Naive thymus-derived CD4-positive, alpha-beta T cell (primary cell): ENCODE measurements around the gene HOXD4. TPM values are rescaled to one million over a fixed set of nuclear protein-coding genes. Genes with fewer than 3 reads are reported as not detected.

Experiments
- ATAC-seq: fragments of 150-1000 bp; cut with Tn5 transposase; 2 replicates; pipeline ENCODE4 v1.10.0; 2021; ENCODE audit warnings: mild to moderate bottlenecking, moderate library complexity
- CTCF ChIA-PET: fragments of 350-600 bp; sonication (Branson Sonifier 250); formaldehyde crosslinking; loops from one replicate; lab custom pipeline; 2021; ENCODE audit warnings: antibody characterized with exemption; lab: Charles Lee
- POLR2A ChIA-PET: fragments of 350-600 bp; sonication (Branson Sonifier 250); formaldehyde crosslinking; loops from one replicate; lab custom pipeline; 2021; ENCODE audit warnings: antibody characterized with exemption, inconsistent platforms; lab: Charles Lee
- DNase-seq, 9 donors: peaks; one replicate each; pipeline versions ENCODE4 v3.0.0 to v3.0.0-alpha.2; 2020 to 2022; ENCODE audit warnings: mixed read lengths in 1 of 9
- H3K27ac ChIP-seq: one replicate; pipeline ENCODE4 v1.7.0; 2013; ENCODE audit warnings: mild to moderate bottlenecking, low read depth, low read length, moderate library complexity
- H3K27me3 ChIP-seq, 2 donors: one replicate each; pipeline ENCODE4 v1.7.0; 2013; ENCODE audit warnings: low read length in 2 of 2, mild to moderate bottlenecking in 2 of 2, moderate library complexity in 2 of 2; ENCODE audit not compliant: control insufficient read depth in 2 of 2, insufficient read depth in 2 of 2
- H3K36me3 ChIP-seq, 3 experiments: 1 replicate in 2 of 3; 2 replicates in 1 of 3; pipeline ENCODE4 v1.7.0; 2013; ENCODE audit warnings: low read length in 3 of 3, mild to moderate bottlenecking in 3 of 3, moderate library complexity in 1 of 3; ENCODE audit not compliant: insufficient read depth in 3 of 3, control insufficient read depth in 2 of 3
- H3K4me1 ChIP-seq, 2 donors: one replicate each; pipeline ENCODE4 v1.7.0; 2013; ENCODE audit warnings: low read length in 2 of 2, mild to moderate bottlenecking in 2 of 2, moderate library complexity in 1 of 2; ENCODE audit not compliant: control insufficient read depth in 2 of 2, insufficient read depth in 2 of 2
- H3K4me3 ChIP-seq: 2 replicates; pipeline ENCODE4 v1.7.0; 2013; ENCODE audit warnings: mild to moderate bottlenecking, low read length
- H3K9me3 ChIP-seq, 3 experiments: 1 replicate in 2 of 3; 2 replicates in 1 of 3; pipeline ENCODE4 v1.7.0; 2013; ENCODE audit warnings: low read length in 3 of 3; ENCODE audit not compliant: control insufficient read depth in 2 of 3
- H3K27ac Mint-ChIP-seq, 9 donors: one replicate each; pipeline ENCODE4 v1.8.0; 2020 to 2022; ENCODE audit warnings: mixed read lengths in 9 of 9, mild to moderate bottlenecking in 8 of 9, moderate library complexity in 5 of 9, inconsistent platforms in 2 of 9
- H3K27me3 Mint-ChIP-seq, 5 donors: one replicate each; pipeline ENCODE4 v1.8.0; 2021 to 2022; ENCODE audit warnings: mixed read lengths in 5 of 5, mild to moderate bottlenecking in 1 of 5
- H3K36me3 Mint-ChIP-seq, 5 donors: one replicate each; pipeline ENCODE4 v1.8.0; 2020 to 2022; ENCODE audit warnings: mixed read lengths in 5 of 5, mild to moderate bottlenecking in 3 of 5, inconsistent platforms in 1 of 5
- H3K4me1 Mint-ChIP-seq, 7 donors: one replicate each; pipeline ENCODE4 v1.8.0; 2020 to 2022; ENCODE audit warnings: mixed read lengths in 7 of 7, mild to moderate bottlenecking in 3 of 7, inconsistent platforms in 1 of 7
- H3K4me3 Mint-ChIP-seq, 10 donors: one replicate each; pipeline ENCODE4 v1.8.0; 2020 to 2022; ENCODE audit warnings: mild to moderate bottlenecking in 10 of 10, mixed read lengths in 10 of 10, moderate library complexity in 6 of 10, inconsistent platforms in 2 of 10
- H3K9me3 Mint-ChIP-seq, 11 donors: one replicate each; pipeline ENCODE4 v1.8.0; 2020 to 2022; ENCODE audit warnings: mixed read lengths in 11 of 11, mild to moderate bottlenecking in 4 of 11, inconsistent platforms in 1 of 11, moderate library complexity in 1 of 11
- intact Hi-C, 2 donors: fragments of 100-400 bp; cut with micrococcal nuclease; formaldehyde crosslinking; loops; one replicate each; pipeline ENCODE4 v1.15.1; 2023
- polyA plus RNA-seq, 2 donors: library from polyadenylated mRNA; unstranded; fragments of 300-500 nt; fragmentation: Illumina TruSeq; gene quantifications; one replicate each; pipeline ENCODE4 v1.2.3, GENCODE V29; 2021
- total RNA-seq, 6 experiments: library from RNA in 5 of 6; stranded (reverse) in 5 of 6; gene quantifications; 1 replicate in 5 of 6; 2 replicates in 1 of 6; pipeline ENCODE4 v1.2.3 and lab custom pipeline; 2021 to 2026

The HOXD4 gene
- total and polyA plus RNA-seq, 7 experiments from 2014 or later = not detected

- Histone ChIP-seq H3K27me3 (peaks cover 12 to 59% of the 10 kb centered on the region in 2 donors), H3K4me1 (peaks cover 0 to 18% of the 10 kb centered on the region in 2 donors), H3K36me3 (no peaks in the 10 kb centered on the region), H3K4me3 (no peak overlapping the region), H3K9me3 (peaks cover 0 to 5% (median 0%) of the 10 kb centered on the region in 3 experiments), H3K27ac (no peak overlapping the region)
- ChIA-PET POLR2A (interaction anchor here (0.6 kb wide), 1 partner anchor 1200 kb away, joined by 3 read pairs; no protein-coding TSS in a partner anchor), CTCF (no interaction called here)
- peaks cover 74 to 86% (median 79%) of the 10 kb centered on the region in 5 donors for H3K27me3 Mint-ChIP-seq
- peak overlapping the region in 2 of 9 donors; percentile 11 to 81 for H3K27ac Mint-ChIP-seq
- peaks cover 0 to 12% (median 6%) of the 10 kb centered on the region in 5 donors for H3K36me3 Mint-ChIP-seq
- peaks cover 0 to 24% (median 5%) of the 10 kb centered on the region in 11 donors for H3K9me3 Mint-ChIP-seq
- H3K4me3 Mint-ChIP-seq = peak overlapping the region in 6 of 10 donors; percentile 14 to 44 (median 20)
- peak in 1 of 9 donors; percentile 20 for DNase-seq
- intact Hi-C loops = no loop called here
- H3K4me1 Mint-ChIP-seq = peaks cover 16 to 44% (median 27%) of the 10 kb centered on the region in 7 donors
- ATAC-seq = no peak
Measured at GRCh38 chr2:176104316-176105077, 46.9 kb upstream of the HOXD4 start.

DNA sequence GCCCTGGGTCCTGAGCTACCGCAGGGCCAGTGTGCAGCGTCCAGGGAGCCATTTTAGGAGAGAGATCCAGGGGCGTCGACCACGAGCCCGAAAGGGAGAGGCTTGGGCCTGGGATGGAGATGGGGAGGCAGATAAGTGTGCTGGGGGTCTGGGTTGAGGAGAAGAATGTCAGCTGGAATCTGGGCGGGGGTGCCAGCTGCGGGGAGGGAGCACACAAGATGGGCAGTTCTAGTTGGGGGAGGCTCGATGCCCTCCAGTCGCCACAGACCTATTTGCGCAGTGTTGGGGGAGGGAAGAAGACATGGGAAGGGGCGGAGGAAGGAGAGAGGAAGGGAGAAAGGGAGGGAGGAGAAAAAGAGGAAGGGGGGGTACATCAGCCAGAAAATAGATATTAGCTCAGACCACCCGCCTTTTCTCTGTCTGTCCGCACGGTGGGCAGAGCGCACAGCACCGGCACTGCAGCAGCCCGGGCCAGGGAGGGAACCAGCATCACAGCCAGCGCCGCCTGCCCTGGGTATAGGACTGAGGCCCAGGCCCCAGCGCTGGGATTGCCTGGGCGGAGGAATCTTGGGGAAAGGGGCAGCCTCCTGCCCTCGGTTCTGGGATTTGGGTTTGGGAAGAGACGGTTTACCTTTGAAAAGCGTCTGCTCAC lies 46.1 kb upstream of the HOXD4 start:
- DNase-seq (peak in 1 of 9 donors; percentile 20), ATAC-seq (no peak)
- Histone ChIP-seq H3K4me1 (peaks cover 0 to 18% of the 10 kb centered on the region in 2 donors), H3K27ac (no peak overlapping the region), H3K27me3 (peaks cover 12 to 63% of the 10 kb centered on the region in 2 donors), H3K9me3 (peaks cover 0 to 11% (median 0%) of the 10 kb centered on the region in 3 experiments), H3K36me3 (no peaks in the 10 kb centered on the region), H3K4me3 (no peak overlapping the region)
- CTCF ChIA-PET = no interaction called here
- H3K27ac Mint-ChIP-seq = peak overlapping the region in 2 of 9 donors; percentile 60 to 81
- POLR2A ChIA-PET = interaction anchor here (0.6 kb wide), 1 partner anchor 1200 kb away, joined by 3 read pairs; no protein-coding TSS in a partner anchor
- H3K36me3 Mint-ChIP-seq = peaks cover 0 to 18% (median 6%) of the 10 kb centered on the region in 5 donors
- peaks cover 0 to 29% (median 8%) of the 10 kb centered on the region in 11 donors for H3K9me3 Mint-ChIP-seq
- intact Hi-C loops = no loop called here
- H3K27me3 Mint-ChIP-seq = peaks cover 78 to 89% (median 84%) of the 10 kb centered on the region in 5 donors
- peaks cover 16 to 45% (median 28%) of the 10 kb centered on the region in 7 donors for H3K4me1 Mint-ChIP-seq
- peak overlapping the region in 8 of 10 donors; percentile 14 to 83 (median 40) for H3K4me3 Mint-ChIP-seq

GRCh38 chr2:176105730-176106580 lies 45.4 kb upstream of the HOXD4 start:
- Histone ChIP-seq H3K4me1 (peaks cover 0 to 18% of the 10 kb centered on the region in 2 donors), H3K36me3 (no peaks in the 10 kb centered on the region), H3K27me3 (peaks cover 17 to 68% of the 10 kb centered on the region in 2 donors), H3K4me3 (no peak overlapping the region), H3K9me3 (peaks cover 0 to 11% (median 0%) of the 10 kb centered on the region in 3 experiments), H3K27ac (no peak overlapping the region)
- peaks cover 0 to 18% (median 6%) of the 10 kb centered on the region in 5 donors for H3K36me3 Mint-ChIP-seq
- CTCF ChIA-PET = no interaction called here
- peak overlapping the region; percentile 41 to 85 (median 78) for H3K4me3 Mint-ChIP-seq
- peak overlapping the region in 5 of 9 donors; percentile 25 to 81 (median 60) for H3K27ac Mint-ChIP-seq
- ATAC-seq (no peak), DNase-seq (no peak)
- peaks cover 0 to 34% (median 8%) of the 10 kb centered on the region in 11 donors for H3K9me3 Mint-ChIP-seq
- intact Hi-C loops = no loop called here
- POLR2A ChIA-PET = no interaction called here
- peaks cover 14 to 45% (median 28%) of the 10 kb centered on the region in 7 donors for H3K4me1 Mint-ChIP-seq
- peaks cover 84 to 89% (median 85%) of the 10 kb centered on the region in 5 donors for H3K27me3 Mint-ChIP-seq

DNA sequence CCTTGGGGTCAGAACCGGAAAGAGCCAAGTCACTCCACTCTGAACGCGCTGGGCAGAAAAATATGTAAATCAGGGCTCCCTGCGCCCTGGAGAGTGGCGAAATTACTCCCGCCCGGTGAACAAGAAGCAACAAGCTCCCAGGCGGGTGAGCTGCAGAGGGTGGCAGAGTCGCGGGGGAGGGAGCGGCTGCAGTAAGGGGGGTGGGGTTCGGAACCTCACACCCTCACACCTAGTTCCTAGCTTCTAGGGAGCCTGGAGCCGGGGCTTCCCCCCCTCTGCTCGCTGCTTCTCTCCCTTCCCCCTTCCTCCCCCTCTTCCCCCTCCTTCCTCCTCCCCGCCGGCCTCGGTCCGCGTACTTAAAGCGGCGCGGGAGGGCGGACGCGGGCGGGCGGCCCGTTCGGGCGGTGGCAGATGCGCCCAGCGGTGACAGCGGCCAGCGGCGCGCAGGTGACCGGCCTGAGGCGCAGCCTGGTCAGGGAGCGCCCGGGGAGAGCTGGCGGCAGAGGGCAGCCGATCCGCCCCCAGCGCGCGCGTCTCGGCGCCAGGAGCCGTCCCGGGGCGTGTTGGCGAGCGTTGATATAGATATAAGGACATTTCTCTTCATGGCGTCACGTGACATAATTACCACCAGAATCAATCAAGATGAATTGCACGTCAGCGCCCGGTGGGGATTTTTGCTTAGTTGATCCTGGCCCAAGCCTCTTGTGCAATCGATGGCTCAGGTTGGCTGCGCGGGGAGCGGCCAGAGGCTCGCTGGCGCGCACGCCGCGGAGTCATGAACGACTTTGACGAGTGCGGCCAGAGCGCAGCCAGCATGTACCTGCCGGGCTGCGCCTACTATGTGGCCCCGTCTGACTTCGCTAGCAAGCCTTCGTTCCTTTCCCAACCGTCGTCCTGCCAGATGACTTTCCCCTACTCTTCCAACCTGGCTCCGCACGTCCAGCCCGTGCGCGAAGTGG lies 44.5 kb upstream of the HOXD4 start, which contains the start of gene HOXD11:
TSS of gene HOXD11 (plus strand) at position 700 of the 959 bp plus-strand sequence. CDS start at position 776, 76 bp downstream.
- Histone ChIP-seq H3K36me3 (no peaks in the 10 kb centered on the region), H3K27ac (no peak within 1 kb of the TSS), H3K4me1 (peaks cover 0 to 18% of the 10 kb centered on the region in 2 donors), H3K9me3 (peaks cover 0 to 11% (median 0%) of the 10 kb centered on the region in 3 experiments), H3K4me3 (no peak within 1 kb of the TSS), H3K27me3 (peaks cover 17 to 68% of the 10 kb centered on the region in 2 donors)
- Mint-ChIP-seq H3K36me3 (peaks cover 0 to 18% (median 6%) of the 10 kb centered on the region in 5 donors), H3K27ac (peak within 1 kb of the TSS in 5 of 9 donors; percentile 25 to 81 (median 60)), H3K4me1 (peaks cover 14 to 45% (median 28%) of the 10 kb centered on the region in 7 donors), H3K27me3 (peaks cover 84 to 89% (median 84%) of the 10 kb centered on the region in 5 donors), H3K9me3 (peaks cover 0 to 43% (median 10%) of the 10 kb centered on the region in 11 donors), H3K4me3 (peak within 1 kb of the TSS; percentile 41 to 85 (median 78))
- intact Hi-C loops = loop anchor here in 1 of 2 donors (1.0 kb wide), 1 partner anchor 26 kb away; no protein-coding TSS in a partner anchor
- DNase-seq (peak in 1 of 9 donors; percentile 13), ATAC-seq (peak; percentile 27)
- CTCF ChIA-PET = no interaction called here
- POLR2A ChIA-PET = no interaction called here

DNA sequence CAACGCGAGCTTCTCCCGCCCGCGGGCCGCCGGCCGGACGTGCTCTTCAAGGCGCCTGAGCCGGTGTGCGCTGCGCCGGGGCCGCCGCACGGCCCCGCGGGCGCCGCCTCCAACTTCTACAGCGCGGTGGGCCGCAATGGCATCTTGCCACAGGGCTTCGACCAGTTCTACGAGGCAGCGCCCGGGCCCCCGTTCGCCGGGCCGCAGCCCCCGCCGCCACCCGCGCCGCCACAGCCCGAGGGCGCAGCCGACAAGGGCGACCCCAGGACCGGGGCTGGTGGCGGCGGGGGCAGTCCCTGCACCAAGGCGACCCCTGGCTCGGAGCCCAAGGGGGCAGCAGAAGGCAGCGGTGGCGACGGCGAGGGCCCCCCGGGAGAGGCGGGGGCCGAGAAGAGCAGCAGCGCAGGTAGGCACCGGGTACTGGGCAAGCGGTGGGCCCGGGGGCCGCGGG lies 43.6 kb upstream of the HOXD4 start:
- POLR2A ChIA-PET = no interaction called here
- DNase-seq (no peak), ATAC-seq (no peak)
- CTCF ChIA-PET = no interaction called here
- peaks cover 79 to 89% (median 84%) of the 10 kb centered on the region in 5 donors for H3K27me3 Mint-ChIP-seq
- H3K36me3 ChIP-seq = no peaks in the 10 kb centered on the region
- peak overlapping the region in 1 of 10 donors; percentile 60 for H3K4me3 Mint-ChIP-seq
- H3K9me3 Mint-ChIP-seq = peaks cover 0 to 48% (median 10%) of the 10 kb centered on the region in 11 donors
- H3K9me3 ChIP-seq = peaks cover 0 to 15% (median 0%) of the 10 kb centered on the region in 3 experiments
- no peak overlapping the region for H3K27ac ChIP-seq
- H3K4me3 ChIP-seq = no peak overlapping the region
- intact Hi-C loops = loop anchor here in 1 of 2 donors (1.0 kb wide), 1 partner anchor 26 kb away; no protein-coding TSS in a partner anchor
- peaks cover 0 to 18% of the 10 kb centered on the region in 2 donors for H3K4me1 ChIP-seq
- H3K4me1 Mint-ChIP-seq = peaks cover 14 to 45% (median 28%) of the 10 kb centered on the region in 7 donors
- H3K27ac Mint-ChIP-seq = no peak overlapping the region
- peaks cover 17 to 68% of the 10 kb centered on the region in 2 donors for H3K27me3 ChIP-seq
- H3K36me3 Mint-ChIP-seq = peaks cover 0 to 18% (median 4%) of the 10 kb centered on the region in 5 donors
